Neural cell (in vitro differentiated cells): Measurements from ENCODE around the gene DEDD.

Experiments
- EP300 ChIP-seq: fragments of 450-650 bp; conservative IDR thresholded peaks from 2 replicates; pipeline ENCODE4 v1.6.1; 2014; ENCODE audit warnings: antibody characterized with exemption, mild to moderate bottlenecking, moderate library complexity; ENCODE audit not compliant: poor library complexity, severe bottlenecking
- EZH2 ChIP-seq: fragments of 200-600, 300-800 bp; shearing (Covaris generic), sonication (generic); IDR thresholded peaks from 2 replicates; pipeline ENCODE4 v1.6.1; 2014; ENCODE audit warnings: antibody characterized with exemption, low read length, borderline replicate concordance, mild to moderate bottlenecking; ENCODE audit not compliant: insufficient read depth, poor library complexity, severe bottlenecking
- MXI1 ChIP-seq: fragments of 450-650 bp; conservative IDR thresholded peaks from 2 replicates; pipeline ENCODE4 v1.6.1; 2014; ENCODE audit warnings: antibody characterized with exemption, mild to moderate bottlenecking; ENCODE audit not compliant: poor library complexity, severe bottlenecking
- POLR2AphosphoS5 ChIP-seq: IDR thresholded peaks from 2 replicates; pipeline ENCODE4 v1.6.1; 2012
- RAD21 ChIP-seq: fragments of 450-650 bp; conservative IDR thresholded peaks from 2 replicates; pipeline ENCODE4 v1.6.1; 2014; ENCODE audit warnings: antibody characterized with exemption, mild to moderate bottlenecking, moderate library complexity
- TAF1 ChIP-seq: IDR thresholded peaks from 2 replicates; pipeline ENCODE4 v1.6.1; 2012; ENCODE audit warnings: low read depth
- TF ChIP-seq, protein P1 (sequence below): fragments of 450-650 bp; IDR thresholded peaks from 2 replicates; pipeline ENCODE4 v1.5.1; 2014; ENCODE audit warnings: antibody characterized with exemption, mild to moderate bottlenecking, moderate library complexity; ENCODE audit not compliant: poor library complexity, severe bottlenecking
- TF ChIP-seq, protein P2 (sequence below): IDR thresholded peaks from 2 replicates; pipeline ENCODE4 v1.6.1; 2012; ENCODE audit warnings: borderline replicate concordance

DNA sequence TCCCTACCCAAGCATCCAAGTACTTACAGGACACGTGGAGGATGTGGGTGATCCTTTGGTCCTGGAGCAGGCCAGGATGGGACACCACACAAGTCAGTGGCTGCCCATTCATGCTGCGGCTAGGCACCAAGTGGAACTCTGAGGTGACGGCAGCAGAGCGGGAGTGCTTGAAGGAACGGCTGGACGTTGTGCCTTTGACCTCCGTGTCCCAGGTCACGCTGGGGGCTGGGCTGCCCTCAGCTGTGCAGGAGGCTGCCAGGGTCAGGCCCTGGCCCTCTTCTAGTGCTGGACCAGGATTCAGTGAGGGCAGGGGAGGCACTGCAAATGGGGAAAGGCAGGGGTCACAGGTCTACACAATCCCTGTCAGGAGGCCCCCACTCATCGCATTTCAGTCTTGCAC, 55.0 kb downstream of the DEDD start:
- TF ChIP-seq RAD21: no peak
- TF ChIP-seq, protein P1, sequence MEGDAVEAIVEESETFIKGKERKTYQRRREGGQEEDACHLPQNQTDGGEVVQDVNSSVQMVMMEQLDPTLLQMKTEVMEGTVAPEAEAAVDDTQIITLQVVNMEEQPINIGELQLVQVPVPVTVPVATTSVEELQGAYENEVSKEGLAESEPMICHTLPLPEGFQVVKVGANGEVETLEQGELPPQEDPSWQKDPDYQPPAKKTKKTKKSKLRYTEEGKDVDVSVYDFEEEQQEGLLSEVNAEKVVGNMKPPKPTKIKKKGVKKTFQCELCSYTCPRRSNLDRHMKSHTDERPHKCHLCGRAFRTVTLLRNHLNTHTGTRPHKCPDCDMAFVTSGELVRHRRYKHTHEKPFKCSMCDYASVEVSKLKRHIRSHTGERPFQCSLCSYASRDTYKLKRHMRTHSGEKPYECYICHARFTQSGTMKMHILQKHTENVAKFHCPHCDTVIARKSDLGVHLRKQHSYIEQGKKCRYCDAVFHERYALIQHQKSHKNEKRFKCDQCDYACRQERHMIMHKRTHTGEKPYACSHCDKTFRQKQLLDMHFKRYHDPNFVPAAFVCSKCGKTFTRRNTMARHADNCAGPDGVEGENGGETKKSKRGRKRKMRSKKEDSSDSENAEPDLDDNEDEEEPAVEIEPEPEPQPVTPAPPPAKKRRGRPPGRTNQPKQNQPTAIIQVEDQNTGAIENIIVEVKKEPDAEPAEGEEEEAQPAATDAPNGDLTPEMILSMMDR: no peak
- TF ChIP-seq TAF1: no peak
- TF ChIP-seq, protein P2, sequence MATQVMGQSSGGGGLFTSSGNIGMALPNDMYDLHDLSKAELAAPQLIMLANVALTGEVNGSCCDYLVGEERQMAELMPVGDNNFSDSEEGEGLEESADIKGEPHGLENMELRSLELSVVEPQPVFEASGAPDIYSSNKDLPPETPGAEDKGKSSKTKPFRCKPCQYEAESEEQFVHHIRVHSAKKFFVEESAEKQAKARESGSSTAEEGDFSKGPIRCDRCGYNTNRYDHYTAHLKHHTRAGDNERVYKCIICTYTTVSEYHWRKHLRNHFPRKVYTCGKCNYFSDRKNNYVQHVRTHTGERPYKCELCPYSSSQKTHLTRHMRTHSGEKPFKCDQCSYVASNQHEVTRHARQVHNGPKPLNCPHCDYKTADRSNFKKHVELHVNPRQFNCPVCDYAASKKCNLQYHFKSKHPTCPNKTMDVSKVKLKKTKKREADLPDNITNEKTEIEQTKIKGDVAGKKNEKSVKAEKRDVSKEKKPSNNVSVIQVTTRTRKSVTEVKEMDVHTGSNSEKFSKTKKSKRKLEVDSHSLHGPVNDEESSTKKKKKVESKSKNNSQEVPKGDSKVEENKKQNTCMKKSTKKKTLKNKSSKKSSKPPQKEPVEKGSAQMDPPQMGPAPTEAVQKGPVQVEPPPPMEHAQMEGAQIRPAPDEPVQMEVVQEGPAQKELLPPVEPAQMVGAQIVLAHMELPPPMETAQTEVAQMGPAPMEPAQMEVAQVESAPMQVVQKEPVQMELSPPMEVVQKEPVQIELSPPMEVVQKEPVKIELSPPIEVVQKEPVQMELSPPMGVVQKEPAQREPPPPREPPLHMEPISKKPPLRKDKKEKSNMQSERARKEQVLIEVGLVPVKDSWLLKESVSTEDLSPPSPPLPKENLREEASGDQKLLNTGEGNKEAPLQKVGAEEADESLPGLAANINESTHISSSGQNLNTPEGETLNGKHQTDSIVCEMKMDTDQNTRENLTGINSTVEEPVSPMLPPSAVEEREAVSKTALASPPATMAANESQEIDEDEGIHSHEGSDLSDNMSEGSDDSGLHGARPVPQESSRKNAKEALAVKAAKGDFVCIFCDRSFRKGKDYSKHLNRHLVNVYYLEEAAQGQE: no peak
- TF ChIP-seq EZH2: no peak
- no peak for TF ChIP-seq MXI1
- no peak for TF ChIP-seq EP300
- TF ChIP-seq POLR2AphosphoS5: no peak
